HG03460 (cell line): Measurements from ENCODE around the gene AKNA.
"Not testable (repeated sequence)": the region's sequence is repeated elsewhere in the genome, so short reads cannot be mapped to it uniquely, and the experiment has no call there.

Experiments
- ATAC-seq: cut with Tn5 transposase; IDR thresholded peaks from one replicate; pipeline ENCODE4 v1.9.1; 2021; ENCODE audit not compliant: unreplicated experiment

Gene AKNA

GRCh38 chr9:114324965-114325364 is 62.8 kb downstream of the AKNA start:
- ATAC-seq = not testable (repeated sequence)

GRCh38 chr9:114324492-114324891 is 63.3 kb downstream of the AKNA start:
- no peak for ATAC-seq

- ATAC-seq = not testable (repeated sequence)
Observed at GRCh38 chr9:114323849-114324248, 63.9 kb downstream of the AKNA start.

GRCh38 chr9:114322831-114323531 is 64.8 kb downstream of the AKNA start, which contains the start of gene ORM1:
ORM1 (plus strand) TSS chr9:114323098; CDS start chr9:114323134, 36 bp downstream.
- not testable (repeated sequence) for ATAC-seq

- ATAC-seq = not testable (repeated sequence)
Observed at GRCh38 chr9:114322160-114322818, 65.5 kb downstream of the AKNA start.

- ATAC-seq = no peak
Observed at GRCh38 chr9:114321759-114322158, 66.0 kb downstream of the AKNA start.

GRCh38 chr9:114320710-114321109 is 67.1 kb downstream of the AKNA start:
- ATAC-seq = not testable (repeated sequence)

- no peak for ATAC-seq
Observed at GRCh38 chr9:114319147-114319546, 68.6 kb downstream of the AKNA start.

GRCh38 chr9:114318416-114318815 is 69.4 kb downstream of the AKNA start:
- ATAC-seq = no peak

- no peak for ATAC-seq
Observed at GRCh38 chr9:114317665-114318357, 70.0 kb downstream of the AKNA start.

GRCh38 chr9:114316605-114317230 is 71.1 kb downstream of the AKNA start:
- no peak for ATAC-seq

GRCh38 chr9:114315723-114316363 is 71.9 kb downstream of the AKNA start:
- no peak for ATAC-seq

GRCh38 chr9:114314881-114315722 is 72.7 kb downstream of the AKNA start:
- no peak for ATAC-seq

- no peak for ATAC-seq
Observed at GRCh38 chr9:114314256-114314867, 73.4 kb downstream of the AKNA start.

GRCh38 chr9:114313186-114313585 is 74.6 kb downstream of the AKNA start:
- ATAC-seq = no peak

GRCh38 chr9:114312513-114312875 is 75.3 kb downstream of the AKNA start:
- ATAC-seq = no peak

GRCh38 chr9:114311571-114312512 is 75.9 kb downstream of the AKNA start:
- no peak for ATAC-seq
